RWPE1 (cell line): ENCODE data around the gene KIRREL3.

Experiments
- CTCF ChIA-PET: fragments of 350-600 bp; sonication (Branson Sonifier 250); formaldehyde crosslinking; extraction: SDS; loops from one replicate; lab custom pipeline; 2021; lab: Yijun Ruan, JAX
- POLR2A ChIA-PET: fragments of 400-600 bp; formaldehyde crosslinking; extraction: SDS; loops from one replicate; lab custom pipeline; 2020; ENCODE audit warnings: antibody characterized with exemption; ENCODE audit not compliant: low non-redundant PET; lab: Yijun Ruan, JAX
- DNase-seq: peaks from one replicate; pipeline ENCODE4 v3.0.0; 2012; ENCODE audit warnings: low spot score
- H3K27ac ChIP-seq: fragments of 450-650 bp; 2 replicates; pipeline ENCODE4 v1.5.1; 2017
- TF ChIP-seq, protein P1 (sequence below): fragments of 450-650 bp; conservative IDR thresholded peaks from 2 replicates; pipeline ENCODE4 v1.5.1; 2017; ENCODE audit warnings: low read depth, mild to moderate bottlenecking

KIRREL3 gene

DNA sequence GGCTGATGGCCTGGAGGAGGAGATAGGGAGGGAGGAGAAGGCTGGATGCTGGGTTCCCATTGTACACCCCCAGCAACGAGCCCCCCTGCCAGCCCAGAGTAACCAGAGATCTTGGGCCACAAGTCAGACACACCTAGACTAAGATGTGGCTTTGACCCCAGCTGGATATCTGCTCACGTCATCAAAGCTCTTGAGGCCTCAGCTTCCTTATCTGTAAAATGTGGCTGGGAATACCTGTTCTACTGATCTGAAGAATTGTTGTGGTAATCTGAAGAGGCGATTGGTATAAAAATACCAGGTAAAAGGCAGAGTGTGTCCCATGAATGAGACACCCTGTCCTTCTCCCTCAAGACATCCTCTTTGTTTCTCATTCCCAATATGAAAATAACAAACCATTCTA lies 365.1 kb downstream of the KIRREL3 start:
- POLR2A ChIA-PET = no interaction called here
- CTCF ChIA-PET = interaction anchor here (0.6 kb wide), 2 partner anchors 312 to 1075 kb away, joined by 3 to 5 read pairs; no protein-coding TSS in a partner anchor
- TF ChIP-seq, protein P1, sequence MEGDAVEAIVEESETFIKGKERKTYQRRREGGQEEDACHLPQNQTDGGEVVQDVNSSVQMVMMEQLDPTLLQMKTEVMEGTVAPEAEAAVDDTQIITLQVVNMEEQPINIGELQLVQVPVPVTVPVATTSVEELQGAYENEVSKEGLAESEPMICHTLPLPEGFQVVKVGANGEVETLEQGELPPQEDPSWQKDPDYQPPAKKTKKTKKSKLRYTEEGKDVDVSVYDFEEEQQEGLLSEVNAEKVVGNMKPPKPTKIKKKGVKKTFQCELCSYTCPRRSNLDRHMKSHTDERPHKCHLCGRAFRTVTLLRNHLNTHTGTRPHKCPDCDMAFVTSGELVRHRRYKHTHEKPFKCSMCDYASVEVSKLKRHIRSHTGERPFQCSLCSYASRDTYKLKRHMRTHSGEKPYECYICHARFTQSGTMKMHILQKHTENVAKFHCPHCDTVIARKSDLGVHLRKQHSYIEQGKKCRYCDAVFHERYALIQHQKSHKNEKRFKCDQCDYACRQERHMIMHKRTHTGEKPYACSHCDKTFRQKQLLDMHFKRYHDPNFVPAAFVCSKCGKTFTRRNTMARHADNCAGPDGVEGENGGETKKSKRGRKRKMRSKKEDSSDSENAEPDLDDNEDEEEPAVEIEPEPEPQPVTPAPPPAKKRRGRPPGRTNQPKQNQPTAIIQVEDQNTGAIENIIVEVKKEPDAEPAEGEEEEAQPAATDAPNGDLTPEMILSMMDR = no peak
- H3K27ac ChIP-seq = no peak overlapping the region
- DNase-seq = no peak

DNA sequence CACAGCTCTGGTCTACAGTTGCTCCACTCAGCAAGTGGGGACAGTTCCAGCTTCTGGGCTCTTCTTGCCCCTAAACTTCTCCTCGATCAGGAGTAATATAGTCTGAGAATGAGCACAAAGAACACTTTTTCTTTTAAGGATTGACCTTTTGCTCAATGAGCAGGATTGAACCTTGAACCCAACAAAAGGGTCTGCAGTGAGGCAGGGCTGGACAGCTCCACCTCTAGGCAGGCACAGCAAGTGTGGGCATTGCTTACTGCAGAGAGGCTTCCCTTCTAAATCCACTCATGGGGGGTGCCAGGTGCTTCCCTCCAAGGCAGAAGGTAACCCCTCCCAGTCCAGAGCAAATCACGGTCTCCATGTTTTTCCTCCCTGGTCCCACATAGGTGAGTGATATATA lies 365.6 kb downstream of the KIRREL3 start:
- ChIA-PET POLR2A (no interaction called here), CTCF (interaction anchor here (0.6 kb wide), 1 partner anchor 312 kb away, joined by 3 read pairs; no protein-coding TSS in a partner anchor)

DNA sequence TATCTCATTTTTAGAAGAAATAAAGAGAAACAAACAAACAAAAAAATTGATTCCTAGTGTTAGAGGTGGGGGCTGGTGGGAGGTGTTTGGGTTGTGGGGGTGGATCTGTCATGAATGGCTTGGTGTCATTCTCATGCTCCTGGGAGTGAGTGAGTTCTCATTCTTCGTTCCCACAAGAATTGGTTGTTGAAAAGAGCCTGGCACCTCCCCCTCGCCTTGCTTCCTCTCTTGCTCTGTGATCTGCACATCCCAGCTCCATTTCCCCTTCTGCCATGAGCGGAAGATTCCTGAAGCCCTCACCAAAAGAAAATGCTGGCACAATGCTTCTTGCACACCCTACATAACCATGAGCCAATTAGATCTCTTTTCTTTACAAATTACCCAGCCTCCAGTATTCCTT lies 367.2 kb downstream of the KIRREL3 start:
- CTCF ChIA-PET = no interaction called here

More for the DNA sequence above, 365.6 kb downstream of the KIRREL3 start:
- DNase-seq = no peak
- no peak overlapping the region for H3K27ac ChIP-seq
- TF ChIP-seq, protein P1 = no peak

DNA sequence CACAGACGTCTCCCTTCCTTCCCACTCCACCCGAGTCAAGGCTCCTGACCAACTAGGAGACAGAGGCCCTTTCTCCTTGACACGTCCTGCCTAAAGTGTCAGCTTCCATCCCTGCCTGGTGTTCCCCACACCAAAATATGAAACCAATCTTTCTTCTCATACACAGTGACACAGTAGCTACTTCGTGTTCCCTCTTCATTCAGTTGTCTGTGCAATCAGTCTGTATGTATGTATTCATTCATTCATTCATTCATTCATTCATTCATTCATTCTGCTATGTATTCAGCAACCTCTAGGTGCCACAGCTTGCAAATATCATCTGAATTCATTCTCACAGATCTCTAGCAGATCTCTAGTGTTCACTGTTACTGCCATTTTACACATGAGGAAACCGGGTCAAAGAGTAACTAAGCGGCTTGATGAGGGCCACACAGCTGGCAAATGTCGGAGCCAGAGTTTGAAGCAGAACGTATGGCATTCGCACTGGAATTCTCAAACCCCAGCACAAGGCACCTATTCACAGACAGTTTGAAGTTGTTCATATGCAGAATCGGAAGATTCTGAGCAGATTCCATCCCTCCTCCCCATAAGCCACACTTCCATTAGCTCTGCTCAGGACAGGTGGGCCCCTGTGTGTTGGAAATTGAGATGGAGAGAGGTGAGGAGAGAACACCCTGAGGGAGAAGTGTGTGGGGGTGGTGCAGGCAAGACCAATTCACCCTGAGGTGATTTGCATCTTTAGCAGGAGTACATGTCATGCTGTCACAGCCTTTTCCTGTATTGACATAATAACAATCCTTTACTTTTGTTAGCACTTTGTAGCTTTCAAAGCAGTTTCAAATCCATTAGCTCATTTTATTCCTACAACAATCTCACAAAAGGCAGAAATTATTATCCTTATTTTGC lies 369.4 kb downstream of the KIRREL3 start:
- H3K27ac ChIP-seq = no peak overlapping the region
- DNase-seq = no peak
- ChIA-PET POLR2A (no interaction called here), CTCF (no interaction called here)
- TF ChIP-seq, protein P1 = no peak

More for the DNA sequence above, 367.2 kb downstream of the KIRREL3 start:
- TF ChIP-seq, protein P1 = no peak
- no peak for DNase-seq
- no peak overlapping the region for H3K27ac ChIP-seq
- POLR2A ChIA-PET = no interaction called here

DNA sequence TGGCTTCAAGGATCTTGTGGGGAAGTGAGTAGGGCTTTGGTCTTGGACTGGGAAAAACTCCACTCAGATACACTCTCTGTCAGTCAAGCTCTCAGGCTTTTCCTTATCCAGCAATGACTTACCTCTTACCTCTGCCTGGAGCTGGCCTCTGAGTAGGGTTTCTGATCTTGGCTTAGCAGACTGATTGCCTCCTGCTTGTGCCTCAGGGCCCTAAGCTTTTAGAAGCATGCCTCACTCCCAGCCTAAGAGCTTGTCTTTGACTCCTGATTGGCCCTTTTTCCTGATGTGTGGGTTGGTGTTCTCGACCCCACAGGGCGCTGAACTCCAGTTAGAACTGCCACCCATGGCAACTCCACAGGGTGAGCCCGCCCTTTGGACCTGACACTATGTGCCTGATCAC lies 370.1 kb downstream of the KIRREL3 start:
- ChIA-PET POLR2A (no interaction called here), CTCF (no interaction called here)

More for the DNA sequence above, 370.1 kb downstream of the KIRREL3 start:
- H3K27ac ChIP-seq = no peak overlapping the region
- TF ChIP-seq, protein P1 = no peak
- DNase-seq = no peak
